GM12878 (cell line): ENCODE data around the gene METRN.

ENCODE experiments used
- BHLHE40 ChIP-seq, 2 experiments: fragments of 450-650 bp in 1 of 2; IDR thresholded peaks; 2 replicates each; pipeline ENCODE4 v1.6.1; 2011 to 2017; ENCODE audit warnings: low read depth in 2 of 2, borderline replicate concordance in 1 of 2, improper control_type of control experiment in 1 of 2, low read length in 1 of 2, mild to moderate bottlenecking in 1 of 2
- CBX3 ChIP-seq: fragments of 200-600 bp; sonication (generic); IDR thresholded peaks from 2 replicates; pipeline ENCODE4 v1.6.1; 2016; ENCODE audit warnings: low read depth, borderline replicate concordance
- CHD1 ChIP-seq: IDR thresholded peaks from 2 replicates; pipeline ENCODE4 v1.6.1; 2012; ENCODE audit warnings: low read depth, low read length, improper control_type of control experiment
- EZH2 ChIP-seq: IDR thresholded peaks from 2 replicates; pipeline ENCODE4 v1.6.1; 2012; ENCODE audit warnings: low read depth, mild to moderate bottlenecking, control low read depth, inconsistent platforms, low read length, borderline replicate concordance; ENCODE audit not compliant: control insufficient read depth
- HDAC6 ChIP-seq: fragments of 200-600 bp; sonication (generic); IDR thresholded peaks from one replicate; pipeline ENCODE4 v1.8.0; 2017; ENCODE audit warnings: antibody characterized with exemption; ENCODE audit not compliant: unreplicated experiment
- POLR2A ChIP-seq: IDR thresholded peaks from 2 replicates; pipeline ENCODE4 v1.6.1; 2011; ENCODE audit warnings: low read depth, mild to moderate bottlenecking, low read length
- RAD21 ChIP-seq: IDR thresholded peaks from 2 replicates; pipeline ENCODE4 v1.6.1; 2011; ENCODE audit warnings: mild to moderate bottlenecking, low read depth, low read length, moderate library complexity; ENCODE audit not compliant: insufficient read depth
- ZNF207 ChIP-seq: fragments of 450-650 bp; IDR thresholded peaks from 2 replicates; pipeline ENCODE4 v1.6.1; 2014; ENCODE audit warnings: antibody characterized with exemption, mild to moderate bottlenecking, borderline replicate concordance
- ZNF217 ChIP-seq: fragments of 450-650 bp; IDR thresholded peaks from 2 replicates; pipeline ENCODE4 v1.6.1; 2017; ENCODE audit warnings: antibody characterized with exemption, mild to moderate bottlenecking
- TF ChIP-seq, protein P1 (sequence below): fragments of 450-650 bp; formaldehyde crosslinking; IDR thresholded peaks from 2 replicates; pipeline ENCODE4 v1.4.0; 2020; ENCODE audit warnings: mild to moderate bottlenecking, moderate library complexity

GRCh38 chr16:676913-677312 lies 38.0 kb upstream of the METRN start:
- TF ChIP-seq ZNF217, result no peak
- no peak for TF ChIP-seq EZH2
- TF ChIP-seq CBX3, result no peak
- TF ChIP-seq, protein P1, sequence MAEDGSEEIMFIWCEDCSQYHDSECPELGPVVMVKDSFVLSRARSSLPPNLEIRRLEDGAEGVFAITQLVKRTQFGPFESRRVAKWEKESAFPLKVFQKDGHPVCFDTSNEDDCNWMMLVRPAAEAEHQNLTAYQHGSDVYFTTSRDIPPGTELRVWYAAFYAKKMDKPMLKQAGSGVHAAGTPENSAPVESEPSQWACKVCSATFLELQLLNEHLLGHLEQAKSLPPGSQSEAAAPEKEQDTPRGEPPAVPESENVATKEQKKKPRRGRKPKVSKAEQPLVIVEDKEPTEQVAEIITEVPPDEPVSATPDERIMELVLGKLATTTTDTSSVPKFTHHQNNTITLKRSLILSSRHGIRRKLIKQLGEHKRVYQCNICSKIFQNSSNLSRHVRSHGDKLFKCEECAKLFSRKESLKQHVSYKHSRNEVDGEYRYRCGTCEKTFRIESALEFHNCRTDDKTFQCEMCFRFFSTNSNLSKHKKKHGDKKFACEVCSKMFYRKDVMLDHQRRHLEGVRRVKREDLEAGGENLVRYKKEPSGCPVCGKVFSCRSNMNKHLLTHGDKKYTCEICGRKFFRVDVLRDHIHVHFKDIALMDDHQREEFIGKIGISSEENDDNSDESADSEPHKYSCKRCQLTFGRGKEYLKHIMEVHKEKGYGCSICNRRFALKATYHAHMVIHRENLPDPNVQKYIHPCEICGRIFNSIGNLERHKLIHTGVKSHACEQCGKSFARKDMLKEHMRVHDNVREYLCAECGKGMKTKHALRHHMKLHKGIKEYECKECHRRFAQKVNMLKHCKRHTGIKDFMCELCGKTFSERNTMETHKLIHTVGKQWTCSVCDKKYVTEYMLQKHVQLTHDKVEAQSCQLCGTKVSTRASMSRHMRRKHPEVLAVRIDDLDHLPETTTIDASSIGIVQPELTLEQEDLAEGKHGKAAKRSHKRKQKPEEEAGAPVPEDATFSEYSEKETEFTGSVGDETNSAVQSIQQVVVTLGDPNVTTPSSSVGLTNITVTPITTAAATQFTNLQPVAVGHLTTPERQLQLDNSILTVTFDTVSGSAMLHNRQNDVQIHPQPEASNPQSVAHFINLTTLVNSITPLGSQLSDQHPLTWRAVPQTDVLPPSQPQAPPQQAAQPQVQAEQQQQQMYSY (CRISPR knock-in tag), result no peak
- TF ChIP-seq CHD1, result no peak
- no peak for TF ChIP-seq HDAC6
- no peak for TF ChIP-seq POLR2A
- TF ChIP-seq RAD21, result no peak
- TF ChIP-seq ZNF207, result no peak
- no peak for TF ChIP-seq BHLHE40 (IDR thresholded peaks at IDR 0.05; ENCODE audit: borderline replicate concordance in 1 of 2, low read depth in 2 of 2, low read length in 1 of 2)
